Neural cell (in vitro differentiated cells): ENCODE measurements around the gene WNK2.

Experiments used
- EZH2 ChIP-seq: fragments of 200-600, 300-800 bp; shearing (Covaris generic), sonication (generic); IDR thresholded peaks from 2 replicates; pipeline ENCODE4 v1.6.1; 2014; ENCODE audit warnings: antibody characterized with exemption, low read length, borderline replicate concordance, mild to moderate bottlenecking; ENCODE audit not compliant: insufficient read depth, poor library complexity, severe bottlenecking
- RAD21 ChIP-seq: fragments of 450-650 bp; conservative IDR thresholded peaks from 2 replicates; pipeline ENCODE4 v1.6.1; 2014; ENCODE audit warnings: antibody characterized with exemption, mild to moderate bottlenecking, moderate library complexity
- TAF1 ChIP-seq: IDR thresholded peaks from 2 replicates; pipeline ENCODE4 v1.6.1; 2012; ENCODE audit warnings: low read depth
- TF ChIP-seq, protein P1 (sequence below): IDR thresholded peaks from 2 replicates; pipeline ENCODE4 v1.6.1; 2012; ENCODE audit warnings: borderline replicate concordance
- TF ChIP-seq, protein P2 (sequence below): fragments of 450-650 bp; IDR thresholded peaks from 2 replicates; pipeline ENCODE4 v1.5.1; 2014; ENCODE audit warnings: antibody characterized with exemption, mild to moderate bottlenecking, moderate library complexity; ENCODE audit not compliant: poor library complexity, severe bottlenecking

DNA sequence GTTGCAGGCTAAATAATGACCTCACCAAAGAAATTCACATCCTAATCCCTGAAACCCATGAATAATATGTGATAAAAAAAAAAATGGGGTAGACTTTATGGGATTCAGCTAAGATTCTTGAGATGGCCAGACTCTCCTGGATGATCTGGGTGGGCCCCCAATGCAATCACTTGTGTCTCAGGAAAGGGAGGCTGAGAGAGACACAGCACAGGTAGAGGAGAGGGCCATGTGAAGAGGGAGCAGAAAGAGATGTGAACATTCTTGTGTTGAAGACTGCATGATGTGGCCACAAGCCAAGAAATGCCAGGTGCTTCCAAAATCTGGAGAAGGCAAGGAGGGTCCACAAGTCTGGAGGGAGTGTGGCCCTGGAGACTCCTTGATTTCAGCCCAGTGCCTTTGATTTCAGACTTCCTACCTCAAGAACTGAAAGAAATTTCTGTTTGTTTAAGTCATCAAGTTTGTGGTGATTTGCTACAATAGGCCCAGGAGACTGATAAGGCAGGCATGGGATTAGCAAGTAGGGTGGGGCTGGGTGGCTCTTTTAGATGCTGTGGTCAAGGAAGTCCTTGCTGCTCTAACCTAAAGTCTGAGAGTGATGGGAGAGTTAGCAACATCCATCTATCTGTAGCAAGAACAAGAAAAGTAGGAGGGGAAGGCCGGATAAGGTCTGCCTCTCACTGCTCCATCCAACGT lies 180.9 kb downstream of the WNK2 start:
- TF ChIP-seq, protein P1, sequence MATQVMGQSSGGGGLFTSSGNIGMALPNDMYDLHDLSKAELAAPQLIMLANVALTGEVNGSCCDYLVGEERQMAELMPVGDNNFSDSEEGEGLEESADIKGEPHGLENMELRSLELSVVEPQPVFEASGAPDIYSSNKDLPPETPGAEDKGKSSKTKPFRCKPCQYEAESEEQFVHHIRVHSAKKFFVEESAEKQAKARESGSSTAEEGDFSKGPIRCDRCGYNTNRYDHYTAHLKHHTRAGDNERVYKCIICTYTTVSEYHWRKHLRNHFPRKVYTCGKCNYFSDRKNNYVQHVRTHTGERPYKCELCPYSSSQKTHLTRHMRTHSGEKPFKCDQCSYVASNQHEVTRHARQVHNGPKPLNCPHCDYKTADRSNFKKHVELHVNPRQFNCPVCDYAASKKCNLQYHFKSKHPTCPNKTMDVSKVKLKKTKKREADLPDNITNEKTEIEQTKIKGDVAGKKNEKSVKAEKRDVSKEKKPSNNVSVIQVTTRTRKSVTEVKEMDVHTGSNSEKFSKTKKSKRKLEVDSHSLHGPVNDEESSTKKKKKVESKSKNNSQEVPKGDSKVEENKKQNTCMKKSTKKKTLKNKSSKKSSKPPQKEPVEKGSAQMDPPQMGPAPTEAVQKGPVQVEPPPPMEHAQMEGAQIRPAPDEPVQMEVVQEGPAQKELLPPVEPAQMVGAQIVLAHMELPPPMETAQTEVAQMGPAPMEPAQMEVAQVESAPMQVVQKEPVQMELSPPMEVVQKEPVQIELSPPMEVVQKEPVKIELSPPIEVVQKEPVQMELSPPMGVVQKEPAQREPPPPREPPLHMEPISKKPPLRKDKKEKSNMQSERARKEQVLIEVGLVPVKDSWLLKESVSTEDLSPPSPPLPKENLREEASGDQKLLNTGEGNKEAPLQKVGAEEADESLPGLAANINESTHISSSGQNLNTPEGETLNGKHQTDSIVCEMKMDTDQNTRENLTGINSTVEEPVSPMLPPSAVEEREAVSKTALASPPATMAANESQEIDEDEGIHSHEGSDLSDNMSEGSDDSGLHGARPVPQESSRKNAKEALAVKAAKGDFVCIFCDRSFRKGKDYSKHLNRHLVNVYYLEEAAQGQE: no peak
- TF ChIP-seq RAD21 (no peak), EZH2 (no peak), TAF1 (no peak)
- TF ChIP-seq, protein P2, sequence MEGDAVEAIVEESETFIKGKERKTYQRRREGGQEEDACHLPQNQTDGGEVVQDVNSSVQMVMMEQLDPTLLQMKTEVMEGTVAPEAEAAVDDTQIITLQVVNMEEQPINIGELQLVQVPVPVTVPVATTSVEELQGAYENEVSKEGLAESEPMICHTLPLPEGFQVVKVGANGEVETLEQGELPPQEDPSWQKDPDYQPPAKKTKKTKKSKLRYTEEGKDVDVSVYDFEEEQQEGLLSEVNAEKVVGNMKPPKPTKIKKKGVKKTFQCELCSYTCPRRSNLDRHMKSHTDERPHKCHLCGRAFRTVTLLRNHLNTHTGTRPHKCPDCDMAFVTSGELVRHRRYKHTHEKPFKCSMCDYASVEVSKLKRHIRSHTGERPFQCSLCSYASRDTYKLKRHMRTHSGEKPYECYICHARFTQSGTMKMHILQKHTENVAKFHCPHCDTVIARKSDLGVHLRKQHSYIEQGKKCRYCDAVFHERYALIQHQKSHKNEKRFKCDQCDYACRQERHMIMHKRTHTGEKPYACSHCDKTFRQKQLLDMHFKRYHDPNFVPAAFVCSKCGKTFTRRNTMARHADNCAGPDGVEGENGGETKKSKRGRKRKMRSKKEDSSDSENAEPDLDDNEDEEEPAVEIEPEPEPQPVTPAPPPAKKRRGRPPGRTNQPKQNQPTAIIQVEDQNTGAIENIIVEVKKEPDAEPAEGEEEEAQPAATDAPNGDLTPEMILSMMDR: no peak
